ENCODE data around the gene MED16.

The MED16 gene

GRCh38 chr19:892894-893689 is at the start of gene MED16, which contains the start of gene RNU6-9:
MED16 (minus strand) TSS chr19:893187; CDS start chr19:891131, 2,056 bp downstream.
RNU6-9 (plus strand) TSS chr19:893484.
- DNase-seq (ENCODE audit: low read depth in 2 of 2): peak; percentile 79 to 85

- DNase-seq (ENCODE audit: low read depth in 2 of 2): no peak
Measured at GRCh38 chr19:942133-942645, 49.2 kb upstream of the MED16 start.

GRCh38 chr19:941292-942132 is 48.5 kb upstream of the MED16 start:
- DNase-seq (ENCODE audit: low read depth in 2 of 2): no peak

- DNase-seq (ENCODE audit: low read depth in 2 of 2): peak in 1 of 2 donors; percentile 51
Measured at GRCh38 chr19:940591-941291, 47.8 kb upstream of the MED16 start.

GRCh38 chr19:939922-940321 is 46.9 kb upstream of the MED16 start:
- DNase-seq (ENCODE audit: low read depth in 2 of 2): no peak

- DNase-seq (ENCODE audit: low read depth in 2 of 2): no peak
Measured at GRCh38 chr19:939439-939838, 46.5 kb upstream of the MED16 start.

- DNase-seq (ENCODE audit: low read depth in 2 of 2): no peak
Measured at GRCh38 chr19:938233-938923, 45.4 kb upstream of the MED16 start.

- no peak for DNase-seq (ENCODE audit: low read depth in 2 of 2)
Measured at GRCh38 chr19:937259-937694, 44.3 kb upstream of the MED16 start.

- no peak for DNase-seq (ENCODE audit: low read depth in 2 of 2)
Measured at GRCh38 chr19:936175-936546, 43.2 kb upstream of the MED16 start.

GRCh38 chr19:934865-935479 is 42.0 kb upstream of the MED16 start:
- no peak for DNase-seq (ENCODE audit: low read depth in 2 of 2)

- no peak for DNase-seq (ENCODE audit: low read depth in 2 of 2)
Measured at GRCh38 chr19:934197-934840, 41.3 kb upstream of the MED16 start.

GRCh38 chr19:933553-933882 is 40.5 kb upstream of the MED16 start:
- DNase-seq (ENCODE audit: low read depth in 2 of 2): no peak

- DNase-seq (ENCODE audit: low read depth in 2 of 2): no peak
Measured at GRCh38 chr19:932648-933552, 39.9 kb upstream of the MED16 start.

- DNase-seq (ENCODE audit: low read depth in 2 of 2): no peak
Measured at GRCh38 chr19:931860-932647, 39.1 kb upstream of the MED16 start.

GRCh38 chr19:929891-930258 is 36.9 kb upstream of the MED16 start:
- no peak for DNase-seq (ENCODE audit: low read depth in 2 of 2)

GRCh38 chr19:929203-929890 is 36.4 kb upstream of the MED16 start:
- DNase-seq (ENCODE audit: low read depth in 2 of 2): no peak

GRCh38 chr19:928471-929202 is 35.6 kb upstream of the MED16 start:
- DNase-seq (ENCODE audit: low read depth in 2 of 2): no peak
